LNCAP (cell line): ENCODE measurements around the gene KIF9.

ENCODE experiments used
- TF ChIP-seq, protein P1 (sequence below): fragments of 450-650 bp; IDR thresholded peaks from 2 replicates; pipeline ENCODE4 v1.5.1; 2017; ENCODE audit warnings: mild to moderate bottlenecking

Gene KIF9, protein sequence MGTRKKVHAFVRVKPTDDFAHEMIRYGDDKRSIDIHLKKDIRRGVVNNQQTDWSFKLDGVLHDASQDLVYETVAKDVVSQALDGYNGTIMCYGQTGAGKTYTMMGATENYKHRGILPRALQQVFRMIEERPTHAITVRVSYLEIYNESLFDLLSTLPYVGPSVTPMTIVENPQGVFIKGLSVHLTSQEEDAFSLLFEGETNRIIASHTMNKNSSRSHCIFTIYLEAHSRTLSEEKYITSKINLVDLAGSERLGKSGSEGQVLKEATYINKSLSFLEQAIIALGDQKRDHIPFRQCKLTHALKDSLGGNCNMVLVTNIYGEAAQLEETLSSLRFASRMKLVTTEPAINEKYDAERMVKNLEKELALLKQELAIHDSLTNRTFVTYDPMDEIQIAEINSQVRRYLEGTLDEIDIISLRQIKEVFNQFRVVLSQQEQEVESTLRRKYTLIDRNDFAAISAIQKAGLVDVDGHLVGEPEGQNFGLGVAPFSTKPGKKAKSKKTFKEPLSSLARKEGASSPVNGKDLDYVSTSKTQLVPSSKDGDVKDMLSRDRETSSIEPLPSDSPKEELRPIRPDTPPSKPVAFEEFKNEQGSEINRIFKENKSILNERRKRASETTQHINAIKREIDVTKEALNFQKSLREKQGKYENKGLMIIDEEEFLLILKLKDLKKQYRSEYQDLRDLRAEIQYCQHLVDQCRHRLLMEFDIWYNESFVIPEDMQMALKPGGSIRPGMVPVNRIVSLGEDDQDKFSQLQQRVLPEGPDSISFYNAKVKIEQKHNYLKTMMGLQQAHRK

DNA sequence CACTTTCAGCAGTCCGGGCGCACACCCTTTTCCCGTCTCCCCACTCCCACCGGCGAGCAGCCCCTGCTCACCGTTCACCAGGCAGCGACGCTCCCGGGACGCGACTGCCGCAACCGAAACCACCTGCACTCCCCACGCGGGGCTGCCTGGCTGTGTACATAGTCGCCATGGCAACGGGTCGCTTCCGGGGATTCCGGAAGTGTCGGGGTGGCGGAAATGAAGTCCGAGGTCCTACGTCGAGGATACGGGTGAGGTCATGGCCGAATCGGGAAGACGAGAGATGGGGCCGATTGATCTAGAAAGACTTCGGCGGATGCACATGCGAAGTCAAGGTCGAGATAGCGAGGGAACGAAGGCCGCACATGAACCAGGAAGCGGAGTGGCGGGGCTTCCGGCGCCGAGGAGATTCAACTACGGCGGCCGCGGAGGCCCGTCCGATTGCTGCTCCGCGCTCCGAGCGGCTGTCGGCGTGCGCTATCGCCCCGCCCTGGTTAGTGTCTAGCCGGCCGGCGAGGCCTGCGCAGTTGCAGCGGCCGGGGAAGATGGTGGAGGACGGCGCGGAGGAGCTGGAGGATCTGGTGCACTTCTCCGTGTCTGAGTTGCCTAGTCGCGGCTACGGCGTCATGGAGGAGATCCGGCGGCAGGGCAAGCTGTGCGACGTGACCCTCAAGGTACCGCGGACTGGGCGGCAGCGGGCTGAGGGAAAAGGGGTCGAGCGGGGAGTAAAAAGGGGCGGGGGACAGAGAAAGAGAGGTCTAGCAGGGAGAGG, at the start of gene KIF9, which contains the start of gene KLHL18:
Gene KIF9 (minus strand): TSS at position 376 of the 769 bp plus-strand sequence. CDS start 5,425 bp downstream, outside the sequence.
Gene KLHL18 (plus strand): TSS at position 521 of the 769 bp plus-strand sequence. CDS start 22 bp downstream, at position 543.
- TF ChIP-seq, protein P1, sequence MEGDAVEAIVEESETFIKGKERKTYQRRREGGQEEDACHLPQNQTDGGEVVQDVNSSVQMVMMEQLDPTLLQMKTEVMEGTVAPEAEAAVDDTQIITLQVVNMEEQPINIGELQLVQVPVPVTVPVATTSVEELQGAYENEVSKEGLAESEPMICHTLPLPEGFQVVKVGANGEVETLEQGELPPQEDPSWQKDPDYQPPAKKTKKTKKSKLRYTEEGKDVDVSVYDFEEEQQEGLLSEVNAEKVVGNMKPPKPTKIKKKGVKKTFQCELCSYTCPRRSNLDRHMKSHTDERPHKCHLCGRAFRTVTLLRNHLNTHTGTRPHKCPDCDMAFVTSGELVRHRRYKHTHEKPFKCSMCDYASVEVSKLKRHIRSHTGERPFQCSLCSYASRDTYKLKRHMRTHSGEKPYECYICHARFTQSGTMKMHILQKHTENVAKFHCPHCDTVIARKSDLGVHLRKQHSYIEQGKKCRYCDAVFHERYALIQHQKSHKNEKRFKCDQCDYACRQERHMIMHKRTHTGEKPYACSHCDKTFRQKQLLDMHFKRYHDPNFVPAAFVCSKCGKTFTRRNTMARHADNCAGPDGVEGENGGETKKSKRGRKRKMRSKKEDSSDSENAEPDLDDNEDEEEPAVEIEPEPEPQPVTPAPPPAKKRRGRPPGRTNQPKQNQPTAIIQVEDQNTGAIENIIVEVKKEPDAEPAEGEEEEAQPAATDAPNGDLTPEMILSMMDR: no peak

DNA sequence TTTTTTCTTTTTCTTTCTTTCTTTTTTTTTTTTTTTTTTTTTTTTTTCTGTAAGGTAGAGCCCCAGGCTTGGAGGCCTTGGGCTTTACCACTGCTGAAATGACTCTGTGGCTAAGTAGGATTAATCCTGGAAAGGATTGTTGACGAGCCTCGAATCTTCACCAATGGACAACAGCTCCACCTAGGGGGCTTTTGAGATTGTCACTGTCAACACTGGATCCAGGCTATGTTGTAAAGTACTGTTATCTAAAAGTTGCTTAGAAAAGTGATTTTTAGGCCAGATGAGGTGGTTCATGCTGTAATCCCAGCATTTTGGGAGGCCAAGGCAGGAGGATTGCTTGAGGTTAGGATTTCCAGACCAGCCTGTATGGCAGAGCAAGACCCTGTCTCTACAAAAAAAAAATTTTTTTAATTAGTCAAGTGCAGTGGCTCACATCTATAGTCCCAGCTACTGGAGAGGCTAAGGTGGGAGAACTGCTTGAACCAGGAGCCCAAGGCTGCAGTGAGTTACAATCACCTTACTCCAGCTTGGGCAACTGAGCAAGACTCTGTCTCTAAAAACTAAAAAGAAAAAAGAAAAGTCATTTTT, 41.8 kb upstream of the KIF9 start:
- TF ChIP-seq, protein P1: peak; percentile 72

DNA sequence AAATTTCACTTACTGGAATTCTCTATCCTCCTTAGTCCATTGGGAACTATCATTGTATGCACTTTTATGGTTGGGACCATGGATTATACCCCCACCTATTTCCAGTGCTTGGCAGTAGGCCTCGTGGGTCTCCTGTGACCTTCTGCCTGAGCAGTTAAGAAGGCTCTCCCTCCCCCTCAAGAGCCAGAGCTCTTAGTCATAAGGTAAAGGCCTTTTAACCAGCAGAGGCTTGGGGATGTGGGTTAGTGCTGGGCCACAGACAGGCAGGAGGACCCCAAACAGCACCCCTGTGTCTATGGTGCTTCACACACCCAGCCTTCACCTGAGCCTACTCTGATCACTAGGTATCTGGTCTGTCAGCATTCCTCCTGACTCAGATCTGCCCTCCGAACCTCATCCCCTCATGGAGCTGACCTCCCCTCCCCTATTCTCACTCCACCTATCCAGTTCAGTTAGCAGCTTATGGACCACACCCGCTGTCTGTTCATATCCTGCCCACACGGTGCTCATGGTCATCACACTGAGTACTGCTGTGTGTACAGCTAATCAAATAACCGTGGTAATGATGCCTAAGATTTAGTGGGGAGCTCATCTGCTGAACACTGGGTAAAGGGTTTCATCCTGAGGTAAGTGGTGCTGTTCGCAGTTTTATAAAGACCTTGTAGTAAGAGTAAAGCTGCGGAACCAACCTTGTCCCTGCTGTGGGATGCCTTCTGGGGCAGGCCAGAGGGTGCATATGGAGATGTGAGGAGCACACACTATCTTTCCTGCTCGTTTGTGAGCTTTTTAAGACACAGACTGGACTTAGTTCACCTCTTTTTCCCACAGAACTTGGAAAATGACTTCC, 41.1 kb upstream of the KIF9 start:
- TF ChIP-seq, protein P1: no peak

DNA sequence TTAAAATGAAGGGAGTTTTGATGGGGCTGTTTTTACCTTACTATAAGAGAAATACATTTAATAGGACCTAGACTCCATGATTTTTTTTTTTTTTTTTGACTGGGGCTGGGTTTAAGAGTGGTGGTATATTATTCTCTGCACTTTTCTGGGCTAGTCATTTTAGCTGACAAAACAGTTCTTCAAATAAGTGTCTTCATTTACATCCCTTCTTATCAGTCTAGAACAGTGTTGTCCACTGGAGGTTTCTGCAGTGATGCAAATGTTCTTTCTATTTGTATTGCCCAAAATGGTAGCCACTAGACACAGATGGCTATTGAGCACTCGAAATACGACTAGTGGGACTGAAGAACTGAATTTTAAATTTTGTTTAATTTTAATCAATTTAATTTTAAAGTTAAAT, 37.4 kb upstream of the KIF9 start:
- TF ChIP-seq, protein P1: no peak

DNA sequence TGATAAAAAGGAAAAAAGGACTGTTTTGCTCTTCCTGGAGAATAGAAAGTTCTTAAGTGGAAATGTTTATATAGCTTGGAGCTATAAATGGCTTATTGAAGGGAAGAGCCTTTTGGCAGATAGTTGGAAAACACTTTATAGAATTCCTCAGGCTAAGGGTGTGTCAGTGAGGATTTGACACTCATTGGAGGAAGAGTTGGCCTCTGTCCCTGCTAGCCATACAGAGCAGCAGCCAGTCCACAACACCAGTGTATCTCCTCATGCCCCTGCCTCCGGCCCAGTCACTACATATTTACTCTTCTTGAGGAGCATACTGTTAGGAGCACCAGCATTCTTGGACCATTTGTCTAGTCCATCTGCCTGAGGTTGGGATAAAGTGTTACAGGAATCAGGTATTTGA, 36.3 kb upstream of the KIF9 start:
- TF ChIP-seq, protein P1: no peak

DNA sequence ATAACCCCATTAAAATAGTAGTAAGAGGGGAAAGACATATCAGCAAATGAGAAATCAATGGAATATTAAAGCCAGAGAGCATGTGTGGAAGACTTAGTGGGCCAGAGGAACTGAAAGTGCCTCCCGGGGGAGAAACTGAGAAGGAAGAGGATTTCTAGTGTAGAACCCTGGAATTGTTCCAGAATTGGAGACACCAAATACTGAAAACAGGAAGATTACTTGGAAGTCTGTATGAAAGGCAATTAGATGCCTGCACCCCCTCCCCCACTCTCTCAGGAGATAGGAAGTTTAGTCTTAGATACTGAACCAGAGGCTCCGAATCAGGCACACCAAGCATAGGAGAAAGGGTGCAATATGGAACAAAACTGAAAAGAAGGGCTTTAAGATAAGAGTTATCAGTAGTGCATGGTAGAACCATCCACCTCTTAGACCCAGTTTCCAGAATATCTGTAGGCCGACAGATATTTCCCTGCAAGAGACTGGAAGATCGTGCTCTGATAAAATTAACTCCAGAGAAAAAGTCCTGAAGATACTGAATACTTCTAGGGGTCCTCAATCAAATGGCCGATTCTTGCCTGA, 32.6 kb upstream of the KIF9 start:
- TF ChIP-seq, protein P1: no peak
